GM18498 (cell line): Measurements from ENCODE around the gene TPGS1.
"Not testable (repeated sequence)": the region's sequence is repeated elsewhere in the genome, so short reads cannot be mapped to it uniquely, and the experiment has no call there.

Experiments
- ATAC-seq: cut with Tn5 transposase; IDR thresholded peaks from one replicate; pipeline ENCODE4 v1.9.1; 2021; ENCODE audit warnings: mild to moderate bottlenecking, moderate library complexity; ENCODE audit not compliant: unreplicated experiment

Gene TPGS1

GRCh38 chr19:475360-475759 is 31.9 kb upstream of the TPGS1 start:
- no peak for ATAC-seq

GRCh38 chr19:478236-478903 is 28.9 kb upstream of the TPGS1 start:
- ATAC-seq = no peak

- ATAC-seq = no peak
These were observed 28.3 kb upstream of the TPGS1 start for GRCh38 chr19:478976-479375.

GRCh38 chr19:480016-480855 is 27.1 kb upstream of the TPGS1 start:
- no peak for ATAC-seq

- not testable (repeated sequence) for ATAC-seq
These were observed 26.2 kb upstream of the TPGS1 start for GRCh38 chr19:481100-481499.

GRCh38 chr19:482186-483041 is 24.9 kb upstream of the TPGS1 start:
- ATAC-seq = no peak

- ATAC-seq = no peak
These were observed 23.8 kb upstream of the TPGS1 start for GRCh38 chr19:483332-484072.

GRCh38 chr19:484494-484893 is 22.8 kb upstream of the TPGS1 start:
- no peak for ATAC-seq

- no peak for ATAC-seq
These were observed 22.2 kb upstream of the TPGS1 start for GRCh38 chr19:485077-485476.

GRCh38 chr19:485583-486236 is 21.6 kb upstream of the TPGS1 start:
- no peak for ATAC-seq

- peak; percentile 84 for ATAC-seq
These were observed 18.5 kb upstream of the TPGS1 start for GRCh38 chr19:488505-489417.

- no peak for ATAC-seq
These were observed 17.7 kb upstream of the TPGS1 start for GRCh38 chr19:489418-490196.

GRCh38 chr19:491146-491741 is 16.1 kb upstream of the TPGS1 start:
- no peak for ATAC-seq

GRCh38 chr19:492091-492531 is 15.2 kb upstream of the TPGS1 start:
- no peak for ATAC-seq

- ATAC-seq = no peak
These were observed 13.7 kb upstream of the TPGS1 start for GRCh38 chr19:493391-494170.

GRCh38 chr19:494171-495080 is 12.9 kb upstream of the TPGS1 start:
- ATAC-seq = no peak
